ENCODE data around the gene PLEKHG4B.
"Not testable (repeated sequence)": the region's sequence is repeated elsewhere in the genome, so short reads cannot be mapped to it uniquely, and the experiment has no call there.

Gene PLEKHG4B

DNA sequence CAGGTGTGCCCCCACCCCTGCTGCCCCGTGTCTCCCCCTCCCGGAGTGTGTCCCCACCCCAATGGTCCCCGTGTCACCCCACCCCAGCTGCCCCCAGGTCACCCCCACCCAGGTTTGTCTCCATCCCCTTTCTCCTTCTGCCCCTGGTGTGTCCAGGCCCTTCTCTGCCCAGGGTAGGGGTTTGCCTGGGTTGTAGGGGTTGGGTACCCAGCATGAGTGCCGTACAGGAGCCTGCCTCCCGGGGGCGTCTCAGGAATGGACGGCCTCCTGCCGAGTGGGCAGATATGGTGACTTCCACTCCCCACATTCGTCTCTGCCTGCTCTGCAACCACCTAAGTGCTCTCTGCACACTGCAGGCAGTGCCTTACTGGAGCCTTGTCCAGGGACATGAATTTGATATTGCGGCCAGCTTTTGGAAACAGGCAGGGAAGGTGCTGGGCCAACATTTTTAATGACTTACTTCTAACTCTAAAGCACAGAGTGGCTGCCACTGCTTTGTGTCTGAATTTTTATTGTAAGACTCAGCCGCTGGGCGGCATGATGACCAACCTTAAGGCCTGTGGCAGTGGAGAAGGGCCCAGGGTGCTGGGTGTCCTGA, 106.0 kb downstream of the PLEKHG4B start:
- in situ Hi-C loops (cut with MboI; ENCODE audit: low sequenced_read_pairs): no loop called here

GRCh38 chr5:198516-199196, 106.7 kb downstream of the PLEKHG4B start:
- in situ Hi-C loops (cut with MboI; ENCODE audit: low sequenced_read_pairs): no loop called here

DNA sequence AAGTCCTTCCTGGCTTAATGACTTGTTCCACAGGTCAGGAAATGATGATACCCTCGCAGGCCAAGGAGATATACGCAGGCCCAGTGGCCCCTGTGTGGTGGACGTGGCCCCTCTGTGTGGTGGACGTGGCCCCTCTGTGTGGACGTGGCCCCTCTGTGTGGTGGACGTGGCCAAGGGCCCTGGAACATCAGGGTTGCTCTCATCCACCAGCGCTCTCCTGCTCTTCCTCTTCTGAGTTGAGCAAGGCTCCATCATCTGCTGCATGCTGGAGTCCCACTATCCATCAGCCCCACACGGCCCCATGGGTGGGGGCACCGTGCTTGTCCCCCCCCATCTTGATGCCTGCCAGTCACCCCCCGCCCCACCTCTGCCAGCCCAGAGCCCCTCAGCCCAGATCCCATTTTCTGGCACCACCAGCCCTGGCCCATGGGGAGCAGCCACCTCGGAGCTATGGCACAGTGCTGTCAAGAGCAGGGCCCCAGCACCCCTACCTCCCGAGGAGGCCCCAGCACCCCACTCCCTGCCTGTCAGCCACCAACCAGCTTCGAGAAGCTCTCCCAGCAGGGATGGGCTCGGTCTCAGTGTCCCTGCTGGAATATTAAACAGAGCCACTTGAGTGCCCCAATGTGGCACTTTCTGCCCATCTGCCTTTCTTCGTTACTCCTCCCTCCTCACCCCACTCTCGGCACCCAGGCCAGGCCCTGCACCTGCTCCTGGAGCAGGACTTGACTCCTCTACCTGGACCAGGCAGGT, 107.4 kb downstream of the PLEKHG4B start:
- in situ Hi-C loops (cut with MboI; ENCODE audit: low sequenced_read_pairs): no loop called here

DNA sequence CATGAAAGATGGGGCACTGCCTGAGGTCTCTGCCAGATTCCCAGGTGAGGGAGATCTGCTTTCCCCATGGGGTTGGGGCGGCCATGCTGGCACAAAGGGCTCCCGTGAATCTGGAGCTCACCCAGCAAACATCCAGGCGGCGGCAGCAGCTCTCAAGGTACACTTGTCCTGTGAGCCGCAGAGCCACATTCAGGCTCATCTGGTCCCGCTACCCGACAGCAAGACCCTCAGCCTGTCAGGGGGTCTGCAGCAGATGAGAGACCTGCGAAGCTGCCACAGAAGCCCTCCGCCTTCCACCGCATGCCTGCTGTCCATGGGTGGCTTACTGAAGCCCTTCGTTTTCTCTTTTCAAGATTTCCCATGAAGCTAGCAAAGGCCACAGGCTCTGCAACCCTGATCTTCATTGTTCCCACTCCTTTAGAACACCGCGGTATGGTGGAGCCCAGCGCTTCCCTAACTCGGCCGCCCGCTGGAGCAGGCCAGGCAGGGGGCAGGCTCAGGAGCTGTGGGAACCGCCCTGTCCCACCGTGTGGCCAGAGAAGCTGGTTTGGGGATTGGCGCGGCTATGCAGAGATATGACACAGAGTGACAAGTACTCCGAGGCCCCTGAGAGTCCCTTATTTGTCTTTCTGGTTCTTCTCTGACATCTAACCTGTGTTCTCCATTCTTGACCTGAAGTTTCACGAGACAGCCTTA, 108.1 kb downstream of the PLEKHG4B start:
- in situ Hi-C loops (cut with MboI; ENCODE audit: low sequenced_read_pairs): no loop called here

DNA sequence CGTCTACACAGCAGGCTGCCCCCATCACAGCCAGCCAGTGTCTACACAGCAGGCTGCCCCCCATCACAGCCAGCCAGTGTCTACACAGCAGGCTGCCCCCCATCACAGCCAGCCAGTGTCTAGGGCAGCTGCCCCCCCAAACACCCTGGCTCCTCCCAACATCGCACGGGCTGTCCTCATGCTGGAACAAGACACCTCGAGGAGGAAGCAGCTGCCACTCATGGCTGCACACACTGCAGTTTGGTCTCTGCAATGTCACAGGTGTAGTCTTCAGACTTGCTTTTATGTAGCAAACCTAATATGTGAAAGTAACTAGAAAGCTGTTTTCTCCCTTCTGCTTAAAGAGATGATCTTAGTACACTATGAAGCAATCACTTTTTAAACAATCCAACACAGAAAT, 109.0 kb downstream of the PLEKHG4B start:
- in situ Hi-C loops (cut with MboI; ENCODE audit: low sequenced_read_pairs): no loop called here

GRCh38 chr5:201672-202071, 109.7 kb downstream of the PLEKHG4B start:
- in situ Hi-C loops (cut with MboI; ENCODE audit: low sequenced_read_pairs): no loop called here

- in situ Hi-C loops (cut with MboI; ENCODE audit: low sequenced_read_pairs): no loop called here
Observed at GRCh38 chr5:203246-203930, 111.4 kb downstream of the PLEKHG4B start.

DNA sequence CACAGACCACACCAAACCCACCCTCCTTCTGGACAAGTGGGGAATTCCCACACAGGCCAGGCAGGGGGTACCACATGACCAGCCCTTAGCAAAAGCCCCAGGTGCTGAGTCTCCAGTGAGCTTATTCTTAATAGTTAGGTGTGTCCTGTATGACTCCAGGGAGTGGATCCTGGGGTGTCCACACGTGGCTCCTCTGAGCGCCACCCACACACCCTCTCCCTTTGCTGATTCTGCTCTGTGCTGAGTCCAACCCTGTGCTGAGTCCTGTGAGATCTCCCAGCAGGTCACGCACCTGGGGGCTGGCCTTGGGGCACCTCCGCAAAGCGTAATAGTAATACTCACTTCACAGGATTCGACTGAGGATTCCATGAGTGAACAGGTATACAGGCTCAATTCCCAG, 112.0 kb downstream of the PLEKHG4B start:
- in situ Hi-C loops (cut with MboI; ENCODE audit: low sequenced_read_pairs): no loop called here

- in situ Hi-C loops (cut with MboI; ENCODE audit: low sequenced_read_pairs): no loop called here
Observed at GRCh38 chr5:204462-204861, 112.5 kb downstream of the PLEKHG4B start.

DNA sequence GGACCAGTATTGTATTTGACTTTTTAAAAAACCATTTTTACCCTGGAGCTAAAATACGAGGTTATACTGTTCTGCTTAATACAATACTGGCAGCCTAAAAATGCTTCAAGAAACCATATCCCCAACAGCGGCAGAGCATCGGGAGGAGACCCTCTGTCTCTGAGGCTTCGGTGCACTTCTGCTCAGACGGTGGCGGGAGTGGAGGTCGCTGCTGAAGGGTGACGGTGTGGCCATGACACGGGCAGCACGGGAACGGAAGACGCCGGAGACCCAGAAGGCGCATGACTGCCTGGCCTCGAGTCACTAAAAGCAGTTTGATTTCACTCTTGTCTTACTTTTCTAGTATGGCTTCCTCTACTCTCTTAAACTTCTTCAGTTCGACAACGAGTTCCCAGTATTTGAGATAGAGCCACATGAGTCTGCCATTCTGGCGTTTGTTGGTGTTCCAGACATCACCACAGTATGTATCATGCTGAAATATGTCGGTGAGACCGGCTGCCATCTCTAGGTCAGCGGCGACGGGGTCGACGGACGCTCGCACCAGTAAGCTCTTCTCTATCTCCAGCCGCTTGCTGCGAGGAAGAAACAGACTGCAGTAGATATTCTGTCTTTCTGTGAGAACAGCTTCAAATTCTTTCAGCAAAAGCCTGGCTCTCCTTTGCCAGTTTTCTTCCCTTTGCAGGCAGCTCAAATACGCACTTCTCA, 113.2 kb downstream of the PLEKHG4B start:
- in situ Hi-C loops (cut with MboI; ENCODE audit: low sequenced_read_pairs): no loop called here

- in situ Hi-C loops (cut with MboI; ENCODE audit: low sequenced_read_pairs): no loop called here
Observed at GRCh38 chr5:206406-206805, 114.4 kb downstream of the PLEKHG4B start.

GRCh38 chr5:206927-207536, 115.1 kb downstream of the PLEKHG4B start:
- in situ Hi-C loops (cut with MboI; ENCODE audit: low sequenced_read_pairs): no loop called here

DNA sequence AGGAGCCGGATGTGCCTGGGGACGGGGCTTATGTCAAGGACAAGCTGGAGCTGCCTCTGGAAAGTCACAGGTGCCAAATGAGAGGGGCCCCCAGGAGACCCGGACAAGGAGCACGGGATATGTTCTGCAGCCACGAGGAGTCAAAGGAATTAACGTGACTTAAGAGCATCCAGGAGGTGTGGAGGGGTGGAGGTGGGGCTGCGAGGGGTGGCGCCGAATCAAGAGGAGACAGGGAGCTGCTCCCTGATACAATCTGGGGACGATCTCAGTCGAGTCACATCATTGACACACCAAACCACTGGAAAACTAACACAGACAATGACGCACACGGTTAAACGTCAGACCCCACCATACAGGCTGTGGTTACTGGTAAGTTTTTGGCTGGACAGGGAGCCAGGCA, 115.6 kb downstream of the PLEKHG4B start:
- in situ Hi-C loops (cut with MboI; ENCODE audit: low sequenced_read_pairs): no loop called here

DNA sequence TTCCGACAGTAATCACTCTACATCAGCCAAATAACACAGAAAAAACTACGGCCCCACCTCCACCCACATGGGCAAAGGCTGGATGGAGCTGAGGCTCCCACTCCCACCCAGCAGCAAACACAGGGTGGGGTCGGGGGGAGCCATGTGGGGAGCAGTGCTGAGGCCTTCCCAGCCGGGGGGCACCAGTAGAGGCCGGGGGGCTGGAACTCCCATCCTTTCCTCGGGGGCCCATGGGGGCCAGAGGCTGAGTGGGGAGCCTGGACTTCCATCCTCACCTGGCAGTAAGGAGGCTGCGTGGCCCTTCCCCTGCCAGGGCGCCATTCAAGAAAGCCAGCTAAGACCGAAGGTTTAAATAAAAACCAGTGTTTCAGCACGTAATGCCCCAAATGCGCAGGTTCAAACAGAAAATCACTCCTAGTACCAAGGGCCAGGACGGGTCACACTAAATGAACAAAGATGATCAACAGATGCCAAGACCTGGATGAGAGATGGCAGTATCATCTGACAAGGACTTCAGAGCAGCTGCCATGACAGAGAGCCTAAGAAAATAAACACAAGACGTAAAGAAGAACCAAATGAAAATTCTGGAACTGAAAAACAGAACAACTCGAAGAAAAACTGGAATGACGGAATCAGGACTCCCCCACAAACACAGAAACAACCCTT, 116.6 kb downstream of the PLEKHG4B start:
- in situ Hi-C loops (cut with MboI; ENCODE audit: low sequenced_read_pairs): no loop called here

- in situ Hi-C loops (cut with MboI; ENCODE audit: low sequenced_read_pairs): no loop called here
Observed at GRCh38 chr5:213803-214395, 121.9 kb downstream of the PLEKHG4B start.

- in situ Hi-C loops (cut with MboI; ENCODE audit: low sequenced_read_pairs): not testable (repeated sequence)
Observed at GRCh38 chr5:215256-215655, 123.3 kb downstream of the PLEKHG4B start.

DNA sequence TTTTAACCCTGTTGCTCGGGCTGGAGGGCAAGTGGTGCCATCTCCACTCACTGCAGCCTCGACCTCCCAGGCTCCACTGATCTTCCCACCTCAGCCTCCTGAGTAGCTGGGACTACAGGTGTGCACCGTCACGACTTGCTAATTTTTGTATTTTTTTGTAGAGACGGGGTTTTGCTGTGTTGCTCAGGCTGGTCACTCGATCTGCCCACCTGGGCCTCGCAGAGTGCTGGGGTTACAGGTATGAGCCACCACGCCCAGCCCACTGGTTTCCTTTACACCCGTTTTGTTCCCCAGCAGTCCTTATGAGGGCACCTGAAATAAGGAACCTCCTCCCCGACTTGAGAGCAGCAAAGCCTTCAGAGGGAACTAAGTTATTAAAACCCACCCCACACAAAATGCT, 124.1 kb downstream of the PLEKHG4B start:
- in situ Hi-C loops (cut with MboI; ENCODE audit: low sequenced_read_pairs): not testable (repeated sequence)

GRCh38 chr5:217494-218456, 125.8 kb downstream of the PLEKHG4B start, which contains the start of the genes CCDC127 and SDHA:
Gene CCDC127, minus strand, starts transcription at chr5:218153. Its CDS starts 1,304 bp downstream, at chr5:216849.
Gene SDHA, plus strand, starts transcription at chr5:218320. Its CDS starts 36 bp downstream, at chr5:218356.
- in situ Hi-C loops (cut with MboI; ENCODE audit: low sequenced_read_pairs): not testable (repeated sequence)
